HEK293T (cell line): ENCODE results near the gene CNOT9.
"Not testable (repeated sequence)": the region's sequence is repeated elsewhere in the genome, so short reads cannot be mapped to it uniquely, and the experiment has no call there.

Experiments
- ARNT ChIP-seq: fragments of 450-650 bp; IDR thresholded peaks from 2 replicates; pipeline ENCODE4 v1.6.1; 2017; ENCODE audit warnings: mild to moderate bottlenecking
- BHLHE40 ChIP-seq: fragments of 450-650 bp; IDR thresholded peaks from 2 replicates; pipeline ENCODE4 v1.6.1; 2016; ENCODE audit warnings: mild to moderate bottlenecking, moderate library complexity, borderline replicate concordance
- CTBP1 ChIP-seq: fragments of 450-650 bp; IDR thresholded peaks from 2 replicates; pipeline ENCODE4 v1.6.1; 2016; ENCODE audit warnings: borderline replicate concordance
- ELF4 ChIP-seq: fragments of 450-650 bp; IDR thresholded peaks from 2 replicates; pipeline ENCODE4 v1.6.1; 2017; ENCODE audit warnings: antibody characterized with exemption
- FOXA1 ChIP-seq: fragments of 450-650 bp; IDR thresholded peaks from 2 replicates; pipeline ENCODE4 v1.6.1; 2016; ENCODE audit warnings: mild to moderate bottlenecking
- FOXK2 ChIP-seq: fragments of 450-650 bp; IDR thresholded peaks from 2 replicates; pipeline ENCODE4 v1.6.1; 2016; ENCODE audit warnings: mild to moderate bottlenecking
- FOXM1 ChIP-seq: fragments of 450-650 bp; IDR thresholded peaks from 2 replicates; pipeline ENCODE4 v1.6.1; 2017; ENCODE audit warnings: mild to moderate bottlenecking, borderline replicate concordance
- L3MBTL2 ChIP-seq: fragments of 450-650 bp; conservative IDR thresholded peaks from 2 replicates; pipeline ENCODE4 v1.6.1; 2016; ENCODE audit warnings: mild to moderate bottlenecking
- SP1 ChIP-seq: fragments of 450-650 bp; IDR thresholded peaks from 2 replicates; pipeline ENCODE4 v1.6.1; 2017
- SUZ12 ChIP-seq: fragments of 450-650 bp; IDR thresholded peaks from 2 replicates; pipeline ENCODE4 v1.6.1; 2016; ENCODE audit warnings: mild to moderate bottlenecking
- ZNF384 ChIP-seq: fragments of 450-650 bp; IDR thresholded peaks from 2 replicates; pipeline ENCODE4 v1.6.1; 2016

DNA sequence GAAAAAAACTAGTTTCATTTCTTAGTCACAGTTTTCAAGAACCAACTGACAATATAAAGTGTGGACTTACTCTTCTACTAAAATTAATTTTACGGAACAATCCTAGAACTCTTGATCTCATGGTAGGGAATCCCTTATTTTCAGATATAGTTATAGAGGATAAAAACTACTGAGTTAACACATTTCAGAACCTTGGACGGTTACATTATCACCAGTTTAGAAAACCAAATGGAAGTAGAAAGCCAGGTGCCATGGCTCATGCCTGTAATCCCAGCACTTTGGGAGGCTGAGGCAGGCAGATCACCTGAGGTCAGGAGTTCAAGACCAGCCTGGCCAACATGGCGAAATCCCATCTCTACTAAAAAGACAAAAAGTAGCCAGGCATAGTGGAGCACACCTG, 14.4 kb upstream of the CNOT9 start:
- TF ChIP-seq SP1, ARNT, ELF4, FOXA1, L3MBTL2, ZNF384, BHLHE40, FOXK2, CTBP1, SUZ12, FOXM1: not testable (repeated sequence)
